Activated B cell treated with CpG ODN at 0.5 μM for 24 hours (primary cell): ENCODE data around the gene CASKIN1. TPM values are rescaled to one million over a fixed set of nuclear protein-coding genes. Genes with fewer than 3 reads are reported as not detected.

ENCODE experiments used
- ATAC-seq: fragments of 200-7000 bp; cut with Tn5 transposase; one replicate; pipeline ENCODE4 v1.10.0; 2021; ENCODE audit warnings: low read depth, mild to moderate bottlenecking, moderate library complexity
- CTCF ChIA-PET: fragments of 350-600 bp; sonication (Branson Sonifier 250); formaldehyde crosslinking; loops from one replicate; lab custom pipeline; 2021; ENCODE audit warnings: antibody characterized with exemption; lab: Charles Lee
- POLR2A ChIA-PET: fragments of 350-600 bp; sonication (Branson Sonifier 250); formaldehyde crosslinking; loops from one replicate; lab custom pipeline; 2021; ENCODE audit warnings: antibody characterized with exemption; lab: Charles Lee
- DNase-seq: peaks from one replicate; pipeline ENCODE4 v3.0.0; 2022
- H3K27ac Mint-ChIP-seq: one replicate; pipeline ENCODE4 v1.8.0; 2020; ENCODE audit warnings: mixed read lengths
- H3K27me3 Mint-ChIP-seq: one replicate; pipeline ENCODE4 v1.8.0; 2021; ENCODE audit warnings: mixed read lengths
- H3K36me3 Mint-ChIP-seq: one replicate; pipeline ENCODE4 v1.8.0; 2021; ENCODE audit warnings: low read depth, mixed read lengths
- H3K4me1 Mint-ChIP-seq: one replicate; pipeline ENCODE4 v1.8.0; 2021; ENCODE audit warnings: mixed read lengths
- H3K4me3 Mint-ChIP-seq: one replicate; pipeline ENCODE4 v1.8.0; 2020; ENCODE audit warnings: mild to moderate bottlenecking, mixed read lengths
- H3K9me3 Mint-ChIP-seq: one replicate; pipeline ENCODE4 v1.8.0; 2020; ENCODE audit warnings: mixed read lengths
- CTCF ChIP-seq: fragments of 200-600 bp; IDR thresholded peaks from one replicate; pipeline ENCODE4 v1.8.0; 2022; ENCODE audit warnings: antibody characterized with exemption, mild to moderate bottlenecking
- intact Hi-C: fragments of 100-400 bp; cut with micrococcal nuclease; formaldehyde crosslinking; loops from one replicate; pipeline ENCODE4 v1.15.1; 2024
- total RNA-seq: library from RNA; stranded (reverse); gene quantifications from 2 replicates; pipeline ENCODE4 v1.2.3, GENCODE V29; 2022

Gene CASKIN1
- total RNA-seq, 1 donor from 2014 or later = not detected

- Mint-ChIP-seq H3K4me3 (no peak overlapping the region), H3K27ac (no peak overlapping the region), H3K27me3 (no peaks in the 10 kb centered on the region), H3K9me3 (no peaks in the 10 kb centered on the region), H3K36me3 (peaks cover 28% of the 10 kb centered on the region), H3K4me1 (peaks cover 20% of the 10 kb centered on the region)
- intact Hi-C loops = loop anchor here (10.0 kb wide), 1 partner anchor 198 kb away; the partner anchor contains the start of gene CCNF
- TF ChIP-seq CTCF = no peak
- DNase-seq = no peak
- CTCF ChIA-PET = no interaction called here
- no peak for ATAC-seq
- POLR2A ChIA-PET = interaction anchor here (0.6 to 2.2 kb wide), 5 partner anchors 13 to 225 kb away, joined by 3 to 10 read pairs (median 3); partner anchors contain the start of genes ECI1 and TRAF7
These were observed 29.9 kb upstream of the CASKIN1 start for GRCh38 chr16:2226245-2226793.

- Mint-ChIP-seq H3K27me3 (no peaks in the 10 kb centered on the region), H3K9me3 (no peaks in the 10 kb centered on the region), H3K4me1 (peaks cover 20% of the 10 kb centered on the region), H3K36me3 (peaks cover 16% of the 10 kb centered on the region), H3K4me3 (peak overlapping the region; percentile 81), H3K27ac (peak overlapping the region; percentile 59)
- DNase-seq (no peak), ATAC-seq (peak; percentile 1)
- intact Hi-C loops = loop anchor here (1.0 to 10.0 kb wide), 7 partner anchors 9 to 236 kb away; partner anchors contain the start of genes CCNF, ECI1, MLST8 and RNPS1
- ChIA-PET POLR2A (interaction anchor here (1.4 to 1.9 kb wide), 2 partner anchors 27 to 69 kb away, joined by 5 to 10 read pairs; partner anchors contain the start of genes ECI1 and TRAF7), CTCF (no interaction called here)
- TF ChIP-seq CTCF = no peak
These were observed 27.6 kb upstream of the CASKIN1 start for GRCh38 chr16:2223942-2224486.

- Mint-ChIP-seq H3K36me3 (peaks cover 12% of the 10 kb centered on the region), H3K9me3 (no peaks in the 10 kb centered on the region), H3K27ac (peak within 1 kb of the TSS; percentile 59), H3K4me1 (peaks cover 20% of the 10 kb centered on the region), H3K4me3 (peak within 1 kb of the TSS; percentile 81), H3K27me3 (no peaks in the 10 kb centered on the region)
- ATAC-seq = peak; percentile 98
- intact Hi-C loops = loop anchor here (1.0 to 10.0 kb wide), 7 partner anchors 8 to 237 kb away; partner anchors contain the start of genes CCNF, ECI1, MLST8 and RNPS1
- TF ChIP-seq CTCF = no peak
- CTCF ChIA-PET = no interaction called here
- POLR2A ChIA-PET = interaction anchor here (1.2 to 1.9 kb wide), 3 partner anchors 28 to 68 kb away, joined by 4 to 10 read pairs (median 5); partner anchors contain the start of genes ECI1 and TRAF7
- DNase-seq = peak; percentile 98
These were observed 27.0 kb upstream of the CASKIN1 start, which contains the start of gene E4F1 for GRCh38 chr16:2223221-2223941. TSS of gene E4F1 (plus strand) at chr16:2223591. CDS start at chr16:2223614, 23 bp downstream.

GRCh38 chr16:2216330-2216729, 19.9 kb upstream of the CASKIN1 start:
- no peak for ATAC-seq
- H3K36me3 Mint-ChIP-seq = no peaks in the 10 kb centered on the region
- CTCF ChIA-PET = no interaction called here

More at GRCh38 chr16:2216330-2216729, 19.9 kb upstream of the CASKIN1 start:
- Mint-ChIP-seq H3K9me3 (no peaks in the 10 kb centered on the region), H3K4me3 (no peak overlapping the region), H3K27ac (no peak overlapping the region), H3K27me3 (no peaks in the 10 kb centered on the region), H3K4me1 (peaks cover 14% of the 10 kb centered on the region)
- TF ChIP-seq CTCF = no peak
- DNase-seq = no peak
- POLR2A ChIA-PET = interaction anchor here (1.4 to 3.4 kb wide), 3 partner anchors 11 to 61 kb away, joined by 7 to 38 read pairs (median 11); partner anchors contain the start of genes ECI1, MLST8 and TRAF7
- intact Hi-C loops = no loop called here
